Measurements from ENCODE around the gene ZNF628.

GRCh38 chr19:55464662-55465054 lies 11.8 kb upstream of the ZNF628 start, which contains the start of gene C19orf85:
- TF ChIP-seq CTBP1 (IDR thresholded peaks at IDR 0.05; ENCODE audit: borderline replicate concordance): no peak
- TF ChIP-seq ARNT (IDR thresholded peaks at IDR 0.05): no peak
- TF ChIP-seq BHLHE40 (IDR thresholded peaks at IDR 0.05; ENCODE audit: borderline replicate concordance): no peak
- TF ChIP-seq, protein P1, sequence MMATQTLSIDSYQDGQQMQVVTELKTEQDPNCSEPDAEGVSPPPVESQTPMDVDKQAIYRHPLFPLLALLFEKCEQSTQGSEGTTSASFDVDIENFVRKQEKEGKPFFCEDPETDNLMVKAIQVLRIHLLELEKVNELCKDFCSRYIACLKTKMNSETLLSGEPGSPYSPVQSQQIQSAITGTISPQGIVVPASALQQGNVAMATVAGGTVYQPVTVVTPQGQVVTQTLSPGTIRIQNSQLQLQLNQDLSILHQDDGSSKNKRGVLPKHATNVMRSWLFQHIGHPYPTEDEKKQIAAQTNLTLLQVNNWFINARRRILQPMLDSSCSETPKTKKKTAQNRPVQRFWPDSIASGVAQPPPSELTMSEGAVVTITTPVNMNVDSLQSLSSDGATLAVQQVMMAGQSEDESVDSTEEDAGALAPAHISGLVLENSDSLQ (IDR thresholded peaks at IDR 0.05): no peak

Measured in HEK293T (cell line).